ENCODE results near the gene FAM228B. TPM values are rescaled to one million over a fixed set of nuclear protein-coding genes. Genes with fewer than 3 reads are reported as not detected.
"Not testable (repeated sequence)": the region's sequence is repeated elsewhere in the genome, so short reads cannot be mapped to it uniquely, and the experiment has no call there.

The FAM228B gene
- total RNA-seq, 6 experiments from 2014 or later: 8.3 to 11.8 (median 8.9) TPM

GRCh38 chr2:24191848-24192247, 68.6 kb downstream of the FAM228B start:
- Mint-ChIP-seq H3K27me3 (ENCODE audit: insufficient read depth) (peaks cover 12% of the 10 kb centered on the region), H3K36me3 (ENCODE audit: low read depth) (no peaks in the 10 kb centered on the region; the same call in 1 of the 2 replicates)
- TF ChIP-seq, protein P1, sequence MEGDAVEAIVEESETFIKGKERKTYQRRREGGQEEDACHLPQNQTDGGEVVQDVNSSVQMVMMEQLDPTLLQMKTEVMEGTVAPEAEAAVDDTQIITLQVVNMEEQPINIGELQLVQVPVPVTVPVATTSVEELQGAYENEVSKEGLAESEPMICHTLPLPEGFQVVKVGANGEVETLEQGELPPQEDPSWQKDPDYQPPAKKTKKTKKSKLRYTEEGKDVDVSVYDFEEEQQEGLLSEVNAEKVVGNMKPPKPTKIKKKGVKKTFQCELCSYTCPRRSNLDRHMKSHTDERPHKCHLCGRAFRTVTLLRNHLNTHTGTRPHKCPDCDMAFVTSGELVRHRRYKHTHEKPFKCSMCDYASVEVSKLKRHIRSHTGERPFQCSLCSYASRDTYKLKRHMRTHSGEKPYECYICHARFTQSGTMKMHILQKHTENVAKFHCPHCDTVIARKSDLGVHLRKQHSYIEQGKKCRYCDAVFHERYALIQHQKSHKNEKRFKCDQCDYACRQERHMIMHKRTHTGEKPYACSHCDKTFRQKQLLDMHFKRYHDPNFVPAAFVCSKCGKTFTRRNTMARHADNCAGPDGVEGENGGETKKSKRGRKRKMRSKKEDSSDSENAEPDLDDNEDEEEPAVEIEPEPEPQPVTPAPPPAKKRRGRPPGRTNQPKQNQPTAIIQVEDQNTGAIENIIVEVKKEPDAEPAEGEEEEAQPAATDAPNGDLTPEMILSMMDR (IDR thresholded peaks at IDR 0.05): no peak

DNA sequence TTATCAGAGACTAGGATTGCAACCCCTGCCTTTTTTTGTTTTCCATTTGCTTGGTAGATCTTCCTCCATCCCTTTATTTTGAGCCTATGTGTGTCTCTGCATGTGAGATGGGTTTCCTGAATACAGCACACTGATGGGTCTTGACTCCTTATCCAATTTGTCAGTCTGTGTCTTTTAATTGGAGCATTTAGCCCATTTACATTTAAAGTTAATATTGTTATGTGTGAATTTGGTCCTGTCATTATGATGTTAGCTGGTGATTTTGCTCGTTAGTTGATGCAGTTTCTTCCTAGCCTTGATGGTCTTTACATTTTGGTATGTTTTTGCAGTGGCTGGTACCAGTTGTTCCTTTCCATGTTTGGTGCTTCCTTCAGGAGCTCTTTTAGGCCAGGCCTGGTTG, 73.9 kb downstream of the FAM228B start:
- not testable (repeated sequence) for H3K27ac Mint-ChIP-seq; H3K4me1 Mint-ChIP-seq (ENCODE audit: low read depth); DNase-seq; H3K4me3 Mint-ChIP-seq; H3K36me3 Mint-ChIP-seq (ENCODE audit: low read depth); H3K9me3 Mint-ChIP-seq; H3K27me3 Mint-ChIP-seq (ENCODE audit: insufficient read depth)

More at GRCh38 chr2:24191848-24192247, 68.6 kb downstream of the FAM228B start:
- Mint-ChIP-seq H3K4me3 (no peak overlapping the region), H3K9me3 (peaks cover 4% of the 10 kb centered on the region; the same call in 1 of the 2 replicates), H3K27ac (no peak overlapping the region), H3K4me1 (ENCODE audit: low read depth) (no peaks in the 10 kb centered on the region; the same call in 1 of the 2 replicates)
- no peak for DNase-seq

DNA sequence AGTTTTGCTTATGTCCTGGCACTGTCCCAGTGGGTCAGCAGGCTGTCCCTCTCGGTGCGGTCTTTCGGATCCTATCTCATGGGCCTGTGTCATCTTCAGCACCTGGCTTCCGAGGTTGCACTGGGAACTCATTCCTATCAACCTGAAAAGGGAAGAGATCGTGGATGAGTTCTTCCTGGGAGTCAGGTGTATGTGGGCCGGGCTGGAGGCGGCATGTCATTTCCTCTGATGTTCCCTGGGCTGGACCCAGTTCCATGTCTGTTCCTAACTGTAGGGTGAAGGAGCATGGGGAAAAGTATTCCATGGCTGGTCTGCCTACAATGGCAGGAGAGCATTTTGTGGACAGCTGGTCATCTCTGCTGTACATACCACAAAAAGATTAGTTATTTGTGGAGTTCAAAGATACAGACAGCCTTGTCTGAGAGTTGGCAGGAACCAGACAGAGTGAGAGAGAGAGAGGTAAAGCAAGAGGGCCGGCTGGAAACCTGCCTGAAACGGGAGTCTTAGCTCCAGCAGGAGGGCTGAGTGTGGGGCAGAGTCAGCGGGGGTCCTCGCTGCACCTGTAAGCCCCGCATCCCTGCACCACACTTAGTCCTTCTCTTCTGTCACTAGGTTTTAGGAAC, 76.8 kb downstream of the FAM228B start:
- Mint-ChIP-seq H3K9me3 (peaks cover 6% of the 10 kb centered on the region; the same call in 1 of the 2 replicates), H3K4me3 (no peak overlapping the region)

GRCh38 chr2:24200799-24201198, 77.5 kb downstream of the FAM228B start:
- TF ChIP-seq, protein P1 (IDR thresholded peaks at IDR 0.05): no peak
- Mint-ChIP-seq H3K27me3 (ENCODE audit: insufficient read depth) (peaks cover 6% of the 10 kb centered on the region), H3K4me3 (no peak overlapping the region), H3K36me3 (ENCODE audit: low read depth) (no peaks in the 10 kb centered on the region; the same call in 1 of the 2 replicates), H3K9me3 (peaks cover 6% of the 10 kb centered on the region; the same call in 1 of the 2 replicates), H3K4me1 (ENCODE audit: low read depth) (no peaks in the 10 kb centered on the region), H3K27ac (no peak overlapping the region)
- DNase-seq: no peak

More for the DNA sequence above, 76.8 kb downstream of the FAM228B start:
- H3K27me3 Mint-ChIP-seq (ENCODE audit: insufficient read depth): peaks cover 6% of the 10 kb centered on the region
- DNase-seq: no peak
- TF ChIP-seq, protein P1 (IDR thresholded peaks at IDR 0.05): no peak
- no peaks in the 10 kb centered on the region; the same call in 1 of the 2 replicates for H3K36me3 Mint-ChIP-seq (ENCODE audit: low read depth)
- no peaks in the 10 kb centered on the region for H3K4me1 Mint-ChIP-seq (ENCODE audit: low read depth)
- no peak overlapping the region for H3K27ac Mint-ChIP-seq

- Mint-ChIP-seq H3K9me3 (no peaks in the 10 kb centered on the region), H3K4me1 (ENCODE audit: low read depth) (no peaks in the 10 kb centered on the region), H3K27me3 (ENCODE audit: insufficient read depth) (no peaks in the 10 kb centered on the region; the same call in 1 of the 2 replicates), H3K36me3 (ENCODE audit: low read depth) (no peaks in the 10 kb centered on the region; the same call in 1 of the 2 replicates), H3K4me3 (no peak overlapping the region), H3K27ac (no peak overlapping the region)
- TF ChIP-seq, protein P1 (IDR thresholded peaks at IDR 0.05): no peak
- no peak for DNase-seq
These were observed 79.9 kb downstream of the FAM228B start for GRCh38 chr2:24203029-24203786.

- Mint-ChIP-seq H3K4me3 (no peak overlapping the region), H3K36me3 (ENCODE audit: low read depth) (peaks cover 2% of the 10 kb centered on the region; the same call in 1 of the 2 replicates), H3K9me3 (no peaks in the 10 kb centered on the region), H3K27ac (no peak overlapping the region), H3K27me3 (ENCODE audit: insufficient read depth) (no peaks in the 10 kb centered on the region; the same call in 1 of the 2 replicates), H3K4me1 (ENCODE audit: low read depth) (no peaks in the 10 kb centered on the region)
- no peak for DNase-seq
- TF ChIP-seq, protein P1 (IDR thresholded peaks at IDR 0.05): no peak
These were observed 80.5 kb downstream of the FAM228B start for GRCh38 chr2:24203787-24204150.
